DND-41 (cell line): ENCODE data around the gene HDLBP.

Experiments
- EZH2 ChIP-seq: IDR thresholded peaks from 3 replicates; pipeline ENCODE4 v1.6.1; 2012; ENCODE audit warnings: borderline replicate concordance, low read depth, mild to moderate bottlenecking, moderate library complexity, low read length, inconsistent platforms; ENCODE audit not compliant: severe bottlenecking
- TF ChIP-seq, protein P1 (sequence below): IDR thresholded peaks from 2 replicates; pipeline ENCODE4 v1.5.1; 2012; ENCODE audit warnings: borderline replicate concordance, low read length, moderate library complexity, mild to moderate bottlenecking; ENCODE audit not compliant: poor library complexity, severe bottlenecking; ENCODE audit errors: extremely low read depth

DNA sequence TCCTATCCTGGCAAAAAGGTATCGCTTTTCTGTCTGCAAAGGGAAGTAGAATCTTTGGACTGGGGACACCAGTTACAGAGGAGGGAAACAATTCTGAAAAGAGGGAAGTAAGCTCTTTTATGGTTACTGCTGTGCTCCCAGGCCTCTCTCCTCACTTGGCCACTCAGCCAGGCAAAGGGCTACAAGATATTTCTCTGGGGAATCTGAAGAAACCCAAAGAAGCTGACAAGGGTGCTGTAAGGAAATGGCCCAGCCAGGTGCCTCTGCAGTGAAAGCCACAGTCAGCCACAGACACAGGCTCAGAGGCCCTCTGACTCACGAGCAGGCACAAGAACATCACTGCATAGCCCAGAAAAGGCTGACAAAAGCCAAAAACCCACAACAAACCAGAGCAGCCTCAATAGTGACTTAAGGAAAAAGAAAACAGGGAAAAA is 5.8 kb downstream of the HDLBP start:
- TF ChIP-seq, protein P1, sequence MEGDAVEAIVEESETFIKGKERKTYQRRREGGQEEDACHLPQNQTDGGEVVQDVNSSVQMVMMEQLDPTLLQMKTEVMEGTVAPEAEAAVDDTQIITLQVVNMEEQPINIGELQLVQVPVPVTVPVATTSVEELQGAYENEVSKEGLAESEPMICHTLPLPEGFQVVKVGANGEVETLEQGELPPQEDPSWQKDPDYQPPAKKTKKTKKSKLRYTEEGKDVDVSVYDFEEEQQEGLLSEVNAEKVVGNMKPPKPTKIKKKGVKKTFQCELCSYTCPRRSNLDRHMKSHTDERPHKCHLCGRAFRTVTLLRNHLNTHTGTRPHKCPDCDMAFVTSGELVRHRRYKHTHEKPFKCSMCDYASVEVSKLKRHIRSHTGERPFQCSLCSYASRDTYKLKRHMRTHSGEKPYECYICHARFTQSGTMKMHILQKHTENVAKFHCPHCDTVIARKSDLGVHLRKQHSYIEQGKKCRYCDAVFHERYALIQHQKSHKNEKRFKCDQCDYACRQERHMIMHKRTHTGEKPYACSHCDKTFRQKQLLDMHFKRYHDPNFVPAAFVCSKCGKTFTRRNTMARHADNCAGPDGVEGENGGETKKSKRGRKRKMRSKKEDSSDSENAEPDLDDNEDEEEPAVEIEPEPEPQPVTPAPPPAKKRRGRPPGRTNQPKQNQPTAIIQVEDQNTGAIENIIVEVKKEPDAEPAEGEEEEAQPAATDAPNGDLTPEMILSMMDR = no peak
- no peak for TF ChIP-seq EZH2
